HCT116 (cell line): ENCODE data around the gene CHCHD10. TPM values are rescaled to one million over a fixed set of nuclear protein-coding genes. Genes with fewer than 3 reads are reported as not detected.

Source experiments
- ATAC-seq: fragments of 200-7000 bp; cut with Tn5 transposase; 2 replicates; pipeline ENCODE4 v1.9.1; 2020; ENCODE audit warnings: mild to moderate bottlenecking, moderate library complexity
- BruUV-seq: library from RNA; stranded (reverse); fragments of 400-500 nt; replicated peaks from 2 replicates; lab custom pipeline; 2021; lab: Mats Ljungman, UMichigan
- CTCF ChIA-PET: fragments of 300-600 bp; sonication (Branson Sonifier 250); formaldehyde crosslinking; loops from one replicate; lab custom pipeline; 2021; ENCODE audit warnings: antibody characterized with exemption; lab: Charles Lee
- POLR2A ChIA-PET: fragments of 300-600, 350-600 bp; sonication (Branson Sonifier 250); formaldehyde crosslinking; loops from one replicate; lab custom pipeline; 2021; ENCODE audit warnings: antibody characterized with exemption; lab: Charles Lee
- RAD21 ChIA-PET, 2 experiments: fragments of 300-600 bp; sonication (Branson Sonifier 250); formaldehyde crosslinking; loops; one replicate each; lab custom pipeline; 2023; ENCODE audit warnings: low total read pairs in 2 of 2; ENCODE audit not compliant: uncharacterized antibody in 2 of 2, unreplicated experiment in 2 of 2, low non-redundant PET in 1 of 2; lab: Charles Lee
- DNase-seq: peaks from one replicate; pipeline ENCODE4 v3.0.0-alpha.2; 2010; ENCODE audit warnings: low read depth, low spot score
- H2AFZ ChIP-seq: fragments of 200-600 bp; shearing (Covaris generic), sonication (generic); 2 replicates; pipeline ENCODE4 v1.6.1; 2017; ENCODE audit warnings: low read depth, mixed run types, mixed read lengths, antibody characterized with exemption, low read length; ENCODE audit not compliant: poor library complexity, severe bottlenecking
- H3K27ac ChIP-seq: 2 replicates; pipeline ENCODE4 v1.5.1; 2012; ENCODE audit warnings: low read depth, low read length
- H3K27me3 ChIP-seq: fragments of 200-600 bp; sonication (generic); 2 replicates; pipeline ENCODE4 v1.6.1; 2016; ENCODE audit warnings: mixed run types, low read length, mixed read lengths; ENCODE audit not compliant: insufficient read depth
- H3K36me3 ChIP-seq, 2 experiments: fragments of 200-500 bp in 1 of 2; fragments of 200-600 bp in 1 of 2; sonication (Bioruptor generic) in 1 of 2; sonication (generic) in 1 of 2; 2 replicates each; pipeline versions ENCODE4 v1.5.1 to v1.6.1; 2014 to 2016; ENCODE audit warnings: low read length in 2 of 2, inconsistent platforms in 1 of 2, mixed read lengths in 1 of 2, mixed run types in 1 of 2; ENCODE audit not compliant: insufficient read depth in 2 of 2, control insufficient read depth in 1 of 2
- H3K4me1 ChIP-seq, 2 experiments: fragments of 200-600 bp in 1 of 2; sonication (generic) in 1 of 2; 2 replicates each; pipeline versions ENCODE4 v1.5.1 to v1.6.1; 2012 to 2017; ENCODE audit warnings: low read length in 2 of 2, inconsistent platforms in 1 of 2, mild to moderate bottlenecking in 1 of 2, mixed read lengths in 1 of 2, mixed run types in 1 of 2, moderate library complexity in 1 of 2; ENCODE audit not compliant: insufficient read depth in 2 of 2, control insufficient read depth in 1 of 2
- H3K4me2 ChIP-seq: fragments of 200-600 bp; sonication (generic); 2 replicates; pipeline ENCODE4 v1.6.1; 2017; ENCODE audit warnings: mixed run types, low read length, mixed read lengths
- H3K4me3 ChIP-seq, 2 experiments: fragments of 200-600 bp in 1 of 2; sonication (generic) in 1 of 2; replicated peaks in 1 of 2; 2 replicates each; pipeline ENCODE4 v1.5.1; 2011 to 2016; ENCODE audit warnings: low read length in 2 of 2, control low read depth in 1 of 2, low read depth in 1 of 2, mild to moderate bottlenecking in 1 of 2, mixed read lengths in 1 of 2, mixed run types in 1 of 2
- H3K79me2 ChIP-seq: fragments of 200-600 bp; sonication (generic); 2 replicates; pipeline ENCODE4 v1.6.1; 2017; ENCODE audit warnings: mild to moderate bottlenecking, mixed run types, low read length, moderate library complexity, mixed read lengths; ENCODE audit not compliant: insufficient read depth
- H3K9ac ChIP-seq: fragments of 200-600 bp; sonication (generic); 2 replicates; pipeline ENCODE4 v1.6.1; 2016; ENCODE audit warnings: low read length, mixed read lengths
- H3K9me2 ChIP-seq: fragments of 200-600 bp; sonication (generic), shearing (Covaris generic); 2 replicates; pipeline ENCODE4 v1.6.1; 2017; ENCODE audit warnings: mixed run types, mild to moderate bottlenecking, moderate library complexity; ENCODE audit not compliant: insufficient read depth
- H3K9me3 ChIP-seq, 2 experiments: fragments of 200-500 bp in 1 of 2; fragments of 200-600 bp in 1 of 2; sonication (Bioruptor generic) in 1 of 2; sonication (generic) in 1 of 2; 2 replicates each; pipeline ENCODE4 v1.6.1; 2014 to 2017; ENCODE audit warnings: low read length in 2 of 2, mixed read lengths in 2 of 2, inconsistent platforms in 1 of 2, low read depth in 1 of 2, mild to moderate bottlenecking in 1 of 2, mixed run types in 1 of 2, moderate library complexity in 1 of 2; ENCODE audit not compliant: control insufficient read depth in 1 of 2, insufficient read depth in 1 of 2
- H4K20me1 ChIP-seq: fragments of 200-600 bp; sonication (generic), shearing (Covaris generic); 2 replicates; pipeline ENCODE4 v1.6.1; 2017; ENCODE audit warnings: mixed run types, mild to moderate bottlenecking, moderate library complexity; ENCODE audit not compliant: insufficient read depth
- CBX3 ChIP-seq: IDR thresholded peaks from 2 replicates; pipeline ENCODE4 v1.6.1; 2012; ENCODE audit warnings: low read depth
- CEBPB ChIP-seq: IDR thresholded peaks from 2 replicates; pipeline ENCODE4 v1.6.1; 2012; ENCODE audit warnings: low read depth
- ELF1 ChIP-seq: IDR thresholded peaks from 2 replicates; pipeline ENCODE4 v1.6.1; 2012; ENCODE audit warnings: low read depth, borderline replicate concordance
- EZH2 ChIP-seq: fragments of 200-600 bp; sonication (generic); IDR thresholded peaks from 2 replicates; pipeline ENCODE4 v1.6.1; 2017; ENCODE audit warnings: antibody characterized with exemption, mixed run types
- EZH2phosphoT487 ChIP-seq: fragments of 200-600 bp; IDR thresholded peaks from 2 replicates; pipeline ENCODE4 v1.6.1; 2018; ENCODE audit warnings: antibody characterized with exemption, borderline replicate concordance
- FOSL1 ChIP-seq: IDR thresholded peaks from 2 replicates; pipeline ENCODE4 v1.6.1; 2012; ENCODE audit warnings: low read depth
- JUND ChIP-seq: IDR thresholded peaks from 2 replicates; pipeline ENCODE4 v1.6.1; 2012
- POLR2A ChIP-seq: IDR thresholded peaks from 2 replicates; pipeline ENCODE4 v1.7.0; 2011; ENCODE audit warnings: borderline replicate concordance; ENCODE audit not compliant: insufficient read depth, insufficient read length; ENCODE audit errors: extremely low read depth
- POLR2AphosphoS5 ChIP-seq: IDR thresholded peaks from 2 replicates; pipeline ENCODE4 v1.6.1; 2011; ENCODE audit warnings: mild to moderate bottlenecking, low read depth, low read length, moderate library complexity
- RAD21 ChIP-seq: IDR thresholded peaks from 2 replicates; pipeline ENCODE4 v1.6.1; 2012; ENCODE audit warnings: low read depth, mild to moderate bottlenecking
- SIN3A ChIP-seq: IDR thresholded peaks from 2 replicates; pipeline ENCODE4 v1.6.1; 2012; ENCODE audit warnings: low read depth
- SP1 ChIP-seq: IDR thresholded peaks from 2 replicates; pipeline ENCODE4 v1.6.1; 2012; ENCODE audit warnings: low read depth
- TCF7L2 ChIP-seq: IDR thresholded peaks from 2 replicates; pipeline ENCODE4 v1.7.0; 2011; ENCODE audit warnings: borderline replicate concordance, inconsistent platforms; ENCODE audit not compliant: insufficient read depth, insufficient read length; ENCODE audit errors: extremely low read depth
- YY1 ChIP-seq: IDR thresholded peaks from 2 replicates; pipeline ENCODE4 v1.6.1; 2011; ENCODE audit warnings: low read length, low read depth, moderate library complexity, mild to moderate bottlenecking; ENCODE audit not compliant: insufficient replicate concordance; ENCODE audit errors: extremely low read depth
- ZFX ChIP-seq: fragments of 450-650 bp; IDR thresholded peaks from 2 replicates; pipeline ENCODE4 v1.6.1; 2017
- intact Hi-C: fragments of 100-400 bp; cut with micrococcal nuclease; formaldehyde crosslinking; loops from 2 replicates; pipeline ENCODE4 v1.10.0; 2022
- total RNA-seq: library from RNA; stranded (reverse); gene quantifications from one replicate; pipeline ENCODE4 v1.2.1, GENCODE V29; 2021; ENCODE audit not compliant: unreplicated experiment
- TF ChIP-seq, protein P1 (sequence below): IDR thresholded peaks from 2 replicates; pipeline ENCODE4 v1.6.1; 2012
- TF ChIP-seq, protein P2 (sequence below): IDR thresholded peaks from 2 replicates; pipeline ENCODE4 v1.6.1; 2012
- TF ChIP-seq, protein P3 (sequence below), 3 experiments: fragments of 200-600 bp in 1 of 3; sonication (generic) in 1 of 3; IDR thresholded peaks in 2 of 3; conservative IDR thresholded peaks in 1 of 3; 2 replicates each; pipeline ENCODE4 v1.5.1; 2012 to 2017; ENCODE audit warnings: low read depth in 2 of 3, low read length in 2 of 3, antibody characterized with exemption in 1 of 3, borderline replicate concordance in 1 of 3, control low read depth in 1 of 3, mild to moderate bottlenecking in 1 of 3, mixed read lengths in 1 of 3, mixed run types in 1 of 3, moderate library complexity in 1 of 3; ENCODE audit not compliant: insufficient read depth in 1 of 3
- TF ChIP-seq, protein P4 (sequence below): IDR thresholded peaks from 2 replicates; pipeline ENCODE4 v1.6.1; 2012; ENCODE audit warnings: low read depth
- TF ChIP-seq, protein P5 (sequence below): IDR thresholded peaks from 2 replicates; pipeline ENCODE4 v1.6.1; 2011; ENCODE audit warnings: mild to moderate bottlenecking, low read length, moderate library complexity; ENCODE audit not compliant: insufficient replicate concordance; ENCODE audit errors: extremely low read depth

The CHCHD10 gene
- total RNA-seq, 1 experiment from 2014 or later: 279 TPM

DNA sequence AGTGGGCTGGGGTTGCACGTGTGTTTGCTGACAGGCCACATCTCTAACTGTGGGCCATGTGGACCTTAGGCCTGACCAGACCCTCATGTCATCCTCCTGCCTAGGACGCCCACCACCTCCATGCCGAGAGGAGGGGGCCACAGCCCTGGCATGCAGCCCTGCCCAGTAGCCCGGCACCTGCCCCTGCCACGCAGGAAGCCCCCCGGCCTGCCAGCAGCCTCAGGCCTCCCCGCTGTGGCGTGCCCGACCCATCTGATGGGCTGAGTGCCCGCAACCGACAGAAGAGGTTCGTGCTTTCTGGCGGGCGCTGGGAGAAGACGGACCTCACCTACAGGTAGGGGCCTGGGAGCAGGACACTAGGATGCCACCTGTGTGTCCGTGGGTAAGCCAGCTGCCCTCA, 11.3 kb upstream of the CHCHD10 start:
- no peak overlapping the region for H3K9ac ChIP-seq
- no peaks in the 10 kb centered on the region for H3K27me3 ChIP-seq
- no TSS peak for BruUV-seq
- DNase-seq (no peak), ATAC-seq (no peak)
- H3K27ac ChIP-seq: no peak overlapping the region
- CTCF ChIA-PET: no interaction called here
- H3K79me2 ChIP-seq: no peaks in the 10 kb centered on the region
- no peaks in the 10 kb centered on the region for H3K9me3 ChIP-seq
- peaks cover 20 to 36% of the 10 kb centered on the region in 2 experiments for H3K4me1 ChIP-seq
- RAD21 ChIA-PET: no interaction called here
- no peak for TF ChIP-seq SP1
- TF ChIP-seq, protein P1, sequence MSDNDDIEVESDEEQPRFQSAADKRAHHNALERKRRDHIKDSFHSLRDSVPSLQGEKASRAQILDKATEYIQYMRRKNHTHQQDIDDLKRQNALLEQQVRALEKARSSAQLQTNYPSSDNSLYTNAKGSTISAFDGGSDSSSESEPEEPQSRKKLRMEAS: no peak
- TF ChIP-seq, protein P2, sequence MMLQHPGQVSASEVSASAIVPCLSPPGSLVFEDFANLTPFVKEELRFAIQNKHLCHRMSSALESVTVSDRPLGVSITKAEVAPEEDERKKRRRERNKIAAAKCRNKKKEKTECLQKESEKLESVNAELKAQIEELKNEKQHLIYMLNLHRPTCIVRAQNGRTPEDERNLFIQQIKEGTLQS: no peak
- TF ChIP-seq EZH2phosphoT487: no peak
- TF ChIP-seq FOSL1: no peak
- TF ChIP-seq CBX3: no peak
- TF ChIP-seq ELF1: no peak
- TF ChIP-seq RAD21: no peak
- no peak for TF ChIP-seq SIN3A
- TF ChIP-seq, protein P3, sequence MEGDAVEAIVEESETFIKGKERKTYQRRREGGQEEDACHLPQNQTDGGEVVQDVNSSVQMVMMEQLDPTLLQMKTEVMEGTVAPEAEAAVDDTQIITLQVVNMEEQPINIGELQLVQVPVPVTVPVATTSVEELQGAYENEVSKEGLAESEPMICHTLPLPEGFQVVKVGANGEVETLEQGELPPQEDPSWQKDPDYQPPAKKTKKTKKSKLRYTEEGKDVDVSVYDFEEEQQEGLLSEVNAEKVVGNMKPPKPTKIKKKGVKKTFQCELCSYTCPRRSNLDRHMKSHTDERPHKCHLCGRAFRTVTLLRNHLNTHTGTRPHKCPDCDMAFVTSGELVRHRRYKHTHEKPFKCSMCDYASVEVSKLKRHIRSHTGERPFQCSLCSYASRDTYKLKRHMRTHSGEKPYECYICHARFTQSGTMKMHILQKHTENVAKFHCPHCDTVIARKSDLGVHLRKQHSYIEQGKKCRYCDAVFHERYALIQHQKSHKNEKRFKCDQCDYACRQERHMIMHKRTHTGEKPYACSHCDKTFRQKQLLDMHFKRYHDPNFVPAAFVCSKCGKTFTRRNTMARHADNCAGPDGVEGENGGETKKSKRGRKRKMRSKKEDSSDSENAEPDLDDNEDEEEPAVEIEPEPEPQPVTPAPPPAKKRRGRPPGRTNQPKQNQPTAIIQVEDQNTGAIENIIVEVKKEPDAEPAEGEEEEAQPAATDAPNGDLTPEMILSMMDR (IDR thresholded peaks at IDR 0.05 in 2 of 3, conservative IDR thresholded peaks at IDR 0.05 in 1 of 3; ENCODE audit: borderline replicate concordance in 1 of 3, insufficient read depth in 1 of 3, low read depth in 2 of 3, low read length in 2 of 3): no peak
- TF ChIP-seq, protein P4, sequence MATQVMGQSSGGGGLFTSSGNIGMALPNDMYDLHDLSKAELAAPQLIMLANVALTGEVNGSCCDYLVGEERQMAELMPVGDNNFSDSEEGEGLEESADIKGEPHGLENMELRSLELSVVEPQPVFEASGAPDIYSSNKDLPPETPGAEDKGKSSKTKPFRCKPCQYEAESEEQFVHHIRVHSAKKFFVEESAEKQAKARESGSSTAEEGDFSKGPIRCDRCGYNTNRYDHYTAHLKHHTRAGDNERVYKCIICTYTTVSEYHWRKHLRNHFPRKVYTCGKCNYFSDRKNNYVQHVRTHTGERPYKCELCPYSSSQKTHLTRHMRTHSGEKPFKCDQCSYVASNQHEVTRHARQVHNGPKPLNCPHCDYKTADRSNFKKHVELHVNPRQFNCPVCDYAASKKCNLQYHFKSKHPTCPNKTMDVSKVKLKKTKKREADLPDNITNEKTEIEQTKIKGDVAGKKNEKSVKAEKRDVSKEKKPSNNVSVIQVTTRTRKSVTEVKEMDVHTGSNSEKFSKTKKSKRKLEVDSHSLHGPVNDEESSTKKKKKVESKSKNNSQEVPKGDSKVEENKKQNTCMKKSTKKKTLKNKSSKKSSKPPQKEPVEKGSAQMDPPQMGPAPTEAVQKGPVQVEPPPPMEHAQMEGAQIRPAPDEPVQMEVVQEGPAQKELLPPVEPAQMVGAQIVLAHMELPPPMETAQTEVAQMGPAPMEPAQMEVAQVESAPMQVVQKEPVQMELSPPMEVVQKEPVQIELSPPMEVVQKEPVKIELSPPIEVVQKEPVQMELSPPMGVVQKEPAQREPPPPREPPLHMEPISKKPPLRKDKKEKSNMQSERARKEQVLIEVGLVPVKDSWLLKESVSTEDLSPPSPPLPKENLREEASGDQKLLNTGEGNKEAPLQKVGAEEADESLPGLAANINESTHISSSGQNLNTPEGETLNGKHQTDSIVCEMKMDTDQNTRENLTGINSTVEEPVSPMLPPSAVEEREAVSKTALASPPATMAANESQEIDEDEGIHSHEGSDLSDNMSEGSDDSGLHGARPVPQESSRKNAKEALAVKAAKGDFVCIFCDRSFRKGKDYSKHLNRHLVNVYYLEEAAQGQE: no peak
- no peak for TF ChIP-seq TCF7L2
- TF ChIP-seq ZFX: no peak
- TF ChIP-seq POLR2A: no peak
- TF ChIP-seq, protein P5, sequence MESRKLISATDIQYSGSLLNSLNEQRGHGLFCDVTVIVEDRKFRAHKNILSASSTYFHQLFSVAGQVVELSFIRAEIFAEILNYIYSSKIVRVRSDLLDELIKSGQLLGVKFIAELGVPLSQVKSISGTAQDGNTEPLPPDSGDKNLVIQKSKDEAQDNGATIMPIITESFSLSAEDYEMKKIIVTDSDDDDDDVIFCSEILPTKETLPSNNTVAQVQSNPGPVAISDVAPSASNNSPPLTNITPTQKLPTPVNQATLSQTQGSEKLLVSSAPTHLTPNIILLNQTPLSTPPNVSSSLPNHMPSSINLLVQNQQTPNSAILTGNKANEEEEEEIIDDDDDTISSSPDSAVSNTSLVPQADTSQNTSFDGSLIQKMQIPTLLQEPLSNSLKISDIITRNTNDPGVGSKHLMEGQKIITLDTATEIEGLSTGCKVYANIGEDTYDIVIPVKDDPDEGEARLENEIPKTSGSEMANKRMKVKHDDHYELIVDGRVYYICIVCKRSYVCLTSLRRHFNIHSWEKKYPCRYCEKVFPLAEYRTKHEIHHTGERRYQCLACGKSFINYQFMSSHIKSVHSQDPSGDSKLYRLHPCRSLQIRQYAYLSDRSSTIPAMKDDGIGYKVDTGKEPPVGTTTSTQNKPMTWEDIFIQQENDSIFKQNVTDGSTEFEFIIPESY: no peak
- no peak for TF ChIP-seq POLR2AphosphoS5
- no peak for TF ChIP-seq JUND
- TF ChIP-seq YY1: no peak
- TF ChIP-seq CEBPB: no peak
- no peak for TF ChIP-seq EZH2
- H3K4me2 ChIP-seq: no peak overlapping the region
- no peaks in the 10 kb centered on the region for H3K9me2 ChIP-seq
- H3K4me3 ChIP-seq: no peak overlapping the region
- intact Hi-C loops: no loop called here
- POLR2A ChIA-PET: no interaction called here
- H2AFZ ChIP-seq: no peak overlapping the region
- no peaks in the 10 kb centered on the region for H4K20me1 ChIP-seq
- no peaks in the 10 kb centered on the region for H3K36me3 ChIP-seq
